ENCODE results near the gene SIRT3.

Gene SIRT3

GRCh38 chr11:206526-207207 lies 29.5 kb downstream of the SIRT3 start:
- peak overlapping the region; percentile 98 for H4K91ac ChIP-seq (ENCODE audit: low read depth, low read length)
- H3K4me2 ChIP-seq (ENCODE audit: low read length): peak overlapping the region; percentile 89
- H2BK120ac ChIP-seq (ENCODE audit: insufficient read depth, low read length, poor library complexity): peak overlapping the region; percentile 87
- peak overlapping the region; percentile 99 for H3K4ac ChIP-seq (ENCODE audit: low read depth, low read length)
- DNase-seq: peak in 1 of 2 donors; percentile 44
- WGBS (ENCODE audit: extremely low coverage, insufficient coverage, insufficient read length): no CpG with 5 or more reads among the region's 39 CpGs
- H3K27ac ChIP-seq (ENCODE audit: low read depth, low read length): peak overlapping the region; percentile 85
- peaks cover 20 to 33% of the 10 kb centered on the region in 2 experiments for H3K4me1 ChIP-seq (ENCODE audit: control insufficient read depth in 1 of 2, insufficient read depth in 2 of 2, low read length in 2 of 2)
- peak overlapping the region; percentile 87 for H2BK5ac ChIP-seq (ENCODE audit: low read depth, low read length, poor library complexity)
- H4K12ac ChIP-seq (ENCODE audit: low read depth, low read length): peak overlapping the region; percentile 85
- H3K18ac ChIP-seq (ENCODE audit: low read length): peak overlapping the region; percentile 96
- H2AFZ ChIP-seq (ENCODE audit: insufficient read depth, low read length, poor library complexity): peak overlapping the region; percentile 75
- peak overlapping the region; percentile 98 for H3K9ac ChIP-seq (ENCODE audit: low read length)
- no peak overlapping the region for H3K23ac ChIP-seq (ENCODE audit: low read length)
- no peaks in the 10 kb centered on the region for H3K27me3 ChIP-seq (ENCODE audit: insufficient read depth, low read length)
- peak overlapping the region; percentile 98 for H3K14ac ChIP-seq (ENCODE audit: low read length)
- H3K9me3 ChIP-seq (ENCODE audit: insufficient read depth, low read depth, low read length): no peaks in the 10 kb centered on the region
- H3K36me3 ChIP-seq (ENCODE audit: control insufficient read depth in 1 of 2, insufficient read depth in 2 of 2, low read length in 2 of 2): peaks cover 51 to 56% of the 10 kb centered on the region in 2 experiments
- peak overlapping the region; percentile 97 for H3K4me3 ChIP-seq (ENCODE audit: low read depth, low read length)
- peak overlapping the region; percentile 93 for H2AK5ac ChIP-seq (ENCODE audit: low read length)
- H3K79me1 ChIP-seq (ENCODE audit: low read length): peaks cover 24% of the 10 kb centered on the region
- H4K8ac ChIP-seq (ENCODE audit: low read depth, low read length): peak overlapping the region; percentile 89
- H2BK12ac ChIP-seq (ENCODE audit: low read length): peak overlapping the region; percentile 13
- peaks cover 37% of the 10 kb centered on the region for H3K79me2 ChIP-seq (ENCODE audit: control insufficient read depth, insufficient read depth, low read length, poor library complexity)

- H3K27me3 ChIP-seq (ENCODE audit: insufficient read depth, low read length): no peaks in the 10 kb centered on the region
- H3K4ac ChIP-seq (ENCODE audit: low read depth, low read length): peak overlapping the region; percentile 99
- H3K4me3 ChIP-seq (ENCODE audit: low read depth, low read length): no peak overlapping the region
- H4K12ac ChIP-seq (ENCODE audit: low read depth, low read length): no peak overlapping the region
- no peak overlapping the region for H2AK5ac ChIP-seq (ENCODE audit: low read length)
- no peak for DNase-seq
- H2BK5ac ChIP-seq (ENCODE audit: low read depth, low read length, poor library complexity): no peak overlapping the region
- no peak overlapping the region for H4K91ac ChIP-seq (ENCODE audit: low read depth, low read length)
- no peak overlapping the region for H3K18ac ChIP-seq (ENCODE audit: low read length)
- H3K79me1 ChIP-seq (ENCODE audit: low read length): peaks cover 24% of the 10 kb centered on the region
- no peak overlapping the region for H2AFZ ChIP-seq (ENCODE audit: insufficient read depth, low read length, poor library complexity)
- H3K23ac ChIP-seq (ENCODE audit: low read length): no peak overlapping the region
- H2BK120ac ChIP-seq (ENCODE audit: insufficient read depth, low read length, poor library complexity): no peak overlapping the region
- H3K4me1 ChIP-seq (ENCODE audit: control insufficient read depth in 1 of 2, insufficient read depth in 2 of 2, low read length in 2 of 2): peaks cover 20 to 31% of the 10 kb centered on the region in 2 experiments
- no peak overlapping the region for H3K9ac ChIP-seq (ENCODE audit: low read length)
- no peaks in the 10 kb centered on the region for H3K9me3 ChIP-seq (ENCODE audit: insufficient read depth, low read depth, low read length)
- no peak overlapping the region for H3K27ac ChIP-seq (ENCODE audit: low read depth, low read length)
- peaks cover 37% of the 10 kb centered on the region for H3K79me2 ChIP-seq (ENCODE audit: control insufficient read depth, insufficient read depth, low read length, poor library complexity)
- peak overlapping the region; percentile 89 for H3K4me2 ChIP-seq (ENCODE audit: low read length)
- peaks cover 46 to 52% of the 10 kb centered on the region in 2 experiments for H3K36me3 ChIP-seq (ENCODE audit: control insufficient read depth in 1 of 2, insufficient read depth in 2 of 2, low read length in 2 of 2)
- WGBS (ENCODE audit: extremely low coverage, insufficient coverage, insufficient read length): no CpG with 5 or more reads among the region's 7 CpGs
- no peak overlapping the region for H3K14ac ChIP-seq (ENCODE audit: low read length)
- H2BK12ac ChIP-seq (ENCODE audit: low read length): no peak overlapping the region
- H4K8ac ChIP-seq (ENCODE audit: low read depth, low read length): no peak overlapping the region
These were observed 30.1 kb downstream of the SIRT3 start for GRCh38 chr11:206002-206384.

GRCh38 chr11:205221-206001 lies 30.7 kb downstream of the SIRT3 start:
- WGBS (ENCODE audit: extremely low coverage, insufficient coverage, insufficient read length): no CpG with 5 or more reads among the region's 16 CpGs
- no peak for DNase-seq
- no peaks in the 10 kb centered on the region for H3K27me3 ChIP-seq (ENCODE audit: insufficient read depth, low read length)
- no peaks in the 10 kb centered on the region for H3K9me3 ChIP-seq (ENCODE audit: insufficient read depth, low read depth, low read length)
- no peak overlapping the region for H3K4me3 ChIP-seq (ENCODE audit: low read depth, low read length)
- no peak overlapping the region for H2AK5ac ChIP-seq (ENCODE audit: low read length)
- H2AFZ ChIP-seq (ENCODE audit: insufficient read depth, low read length, poor library complexity): no peak overlapping the region
- no peak overlapping the region for H2BK5ac ChIP-seq (ENCODE audit: low read depth, low read length, poor library complexity)
- H4K91ac ChIP-seq (ENCODE audit: low read depth, low read length): no peak overlapping the region
- H4K8ac ChIP-seq (ENCODE audit: low read depth, low read length): no peak overlapping the region
- peaks cover 19 to 26% of the 10 kb centered on the region in 2 experiments for H3K4me1 ChIP-seq (ENCODE audit: control insufficient read depth in 1 of 2, insufficient read depth in 2 of 2, low read length in 2 of 2)
- H3K9ac ChIP-seq (ENCODE audit: low read length): no peak overlapping the region
- peaks cover 43 to 47% of the 10 kb centered on the region in 2 experiments for H3K36me3 ChIP-seq (ENCODE audit: control insufficient read depth in 1 of 2, insufficient read depth in 2 of 2, low read length in 2 of 2)
- no peak overlapping the region for H3K4me2 ChIP-seq (ENCODE audit: low read length)
- H2BK120ac ChIP-seq (ENCODE audit: insufficient read depth, low read length, poor library complexity): no peak overlapping the region
- H3K14ac ChIP-seq (ENCODE audit: low read length): no peak overlapping the region
- no peak overlapping the region for H3K27ac ChIP-seq (ENCODE audit: low read depth, low read length)
- peak overlapping the region; percentile 15 for H3K18ac ChIP-seq (ENCODE audit: low read length)
- H3K79me1 ChIP-seq (ENCODE audit: low read length): peaks cover 24% of the 10 kb centered on the region
- peaks cover 34% of the 10 kb centered on the region for H3K79me2 ChIP-seq (ENCODE audit: control insufficient read depth, insufficient read depth, low read length, poor library complexity)
- H3K23ac ChIP-seq (ENCODE audit: low read length): no peak overlapping the region
- H4K12ac ChIP-seq (ENCODE audit: low read depth, low read length): no peak overlapping the region
- H3K4ac ChIP-seq (ENCODE audit: low read depth, low read length): peak overlapping the region; percentile 44
- no peak overlapping the region for H2BK12ac ChIP-seq (ENCODE audit: low read length)

- Histone ChIP-seq H3K27ac (ENCODE audit: low read depth, low read length) (no peak overlapping the region), H3K4ac (ENCODE audit: low read depth, low read length) (no peak overlapping the region), H3K4me1 (ENCODE audit: control insufficient read depth in 1 of 2, insufficient read depth in 2 of 2, low read length in 2 of 2) (peaks cover 13 to 19% of the 10 kb centered on the region in 2 experiments), H3K9ac (ENCODE audit: low read length) (no peak overlapping the region), H3K27me3 (ENCODE audit: insufficient read depth, low read length) (no peaks in the 10 kb centered on the region), H2BK12ac (ENCODE audit: low read length) (no peak overlapping the region), H2AFZ (ENCODE audit: insufficient read depth, low read length, poor library complexity) (no peak overlapping the region), H4K12ac (ENCODE audit: low read depth, low read length) (no peak overlapping the region), H3K79me2 (ENCODE audit: control insufficient read depth, insufficient read depth, low read length, poor library complexity) (peaks cover 29% of the 10 kb centered on the region), H3K23ac (ENCODE audit: low read length) (no peak overlapping the region), H3K14ac (ENCODE audit: low read length) (no peak overlapping the region), H3K18ac (ENCODE audit: low read length) (no peak overlapping the region), H3K79me1 (ENCODE audit: low read length) (peaks cover 21% of the 10 kb centered on the region), H2BK120ac (ENCODE audit: insufficient read depth, low read length, poor library complexity) (no peak overlapping the region), H4K91ac (ENCODE audit: low read depth, low read length) (no peak overlapping the region), H2BK5ac (ENCODE audit: low read depth, low read length, poor library complexity) (no peak overlapping the region), H3K9me3 (ENCODE audit: insufficient read depth, low read depth, low read length) (no peaks in the 10 kb centered on the region), H3K36me3 (ENCODE audit: control insufficient read depth in 1 of 2, insufficient read depth in 2 of 2, low read length in 2 of 2) (peaks cover 39 to 42% of the 10 kb centered on the region in 2 experiments), H3K4me2 (ENCODE audit: low read length) (no peak overlapping the region), H4K8ac (ENCODE audit: low read depth, low read length) (no peak overlapping the region), H2AK5ac (ENCODE audit: low read length) (no peak overlapping the region), H3K4me3 (ENCODE audit: low read depth, low read length) (no peak overlapping the region)
- WGBS (ENCODE audit: extremely low coverage, insufficient coverage, insufficient read length): no CpG with 5 or more reads among the region's 12 CpGs
- no peak for DNase-seq
These were observed 31.5 kb downstream of the SIRT3 start for GRCh38 chr11:204587-205109.
